Epithelial cell of umbilical artery (primary cell): ENCODE data around the gene RNF133. TPM values are rescaled to one million over a fixed set of nuclear protein-coding genes. Genes with fewer than 3 reads are reported as not detected.

Source experiments
- total RNA-seq: library from RNA; depleted of rRNA; stranded (reverse); fragments of >200 nt; gene quantifications from 2 replicates; pipeline ENCODE4 v1.2.3, GENCODE V29; 2014

Gene RNF133, protein sequence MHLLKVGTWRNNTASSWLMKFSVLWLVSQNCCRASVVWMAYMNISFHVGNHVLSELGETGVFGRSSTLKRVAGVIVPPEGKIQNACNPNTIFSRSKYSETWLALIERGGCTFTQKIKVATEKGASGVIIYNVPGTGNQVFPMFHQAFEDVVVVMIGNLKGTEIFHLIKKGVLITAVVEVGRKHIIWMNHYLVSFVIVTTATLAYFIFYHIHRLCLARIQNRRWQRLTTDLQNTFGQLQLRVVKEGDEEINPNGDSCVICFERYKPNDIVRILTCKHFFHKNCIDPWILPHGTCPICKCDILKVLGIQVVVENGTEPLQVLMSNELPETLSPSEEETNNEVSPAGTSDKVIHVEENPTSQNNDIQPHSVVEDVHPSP
- total RNA-seq: 0.32 and 1.1 TPM in 2 replicates

DNA sequence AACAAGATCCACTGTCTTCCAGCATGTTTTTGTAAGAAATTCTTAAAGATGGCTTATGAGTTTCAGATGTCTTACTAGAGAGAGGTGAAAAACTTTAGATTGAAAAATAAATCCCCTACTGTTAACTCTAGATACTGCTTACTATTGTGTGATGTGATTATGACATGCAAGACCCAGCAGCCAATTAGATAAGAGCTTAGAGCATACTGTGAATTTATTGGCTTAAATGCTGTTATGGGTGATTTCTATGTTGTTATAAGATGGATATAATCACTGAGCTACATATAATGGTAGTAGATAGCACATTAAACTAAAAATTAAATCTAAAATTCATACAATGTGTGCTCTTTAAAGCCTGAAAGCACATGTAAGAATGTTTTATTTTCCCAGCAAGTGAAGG, at the start of gene RNF133:
TSS of gene RNF133 (minus strand) at position 101 of the 400 bp plus-strand sequence. CDS start 199 bp downstream, outside the sequence.

DNA sequence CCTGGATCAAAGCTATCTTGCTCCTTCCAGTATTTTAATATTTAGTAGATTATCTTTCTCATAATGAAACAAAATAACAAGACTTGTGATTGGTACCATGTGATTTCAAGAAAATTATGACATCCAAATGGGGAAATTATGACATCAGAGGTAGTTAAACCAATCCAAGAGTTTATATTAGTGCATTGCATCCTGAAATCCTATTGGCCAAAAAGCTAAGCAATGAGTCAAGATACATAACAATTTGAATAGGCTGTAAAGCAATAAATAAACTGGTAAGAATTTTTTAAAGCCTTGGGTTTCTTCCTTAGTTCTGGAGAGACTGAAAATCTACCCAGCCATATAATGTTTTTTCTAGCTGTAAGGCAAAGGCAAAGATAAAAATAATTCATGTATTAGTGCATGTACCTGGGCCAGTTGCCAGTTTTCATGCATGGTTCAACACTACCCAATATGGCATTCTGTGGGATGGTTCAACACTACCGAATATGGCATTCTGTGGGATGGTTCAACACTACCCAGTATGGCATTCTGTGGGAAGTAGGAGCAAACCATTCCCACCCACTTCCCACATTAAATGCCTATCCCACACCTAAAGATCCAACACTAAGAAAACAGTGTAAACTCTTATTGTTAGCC, 4.1 kb upstream of the RNF133 start, which contains the start of gene RNF148:
TSS of gene RNF148 (minus strand) at position 51 of the 639 bp plus-strand sequence. CDS start 172 bp downstream, outside the sequence.

Other genes starting within 250 kb of the RNF133 start
- gene RNF148, start 3.8 kb upstream of the RNF133 start, total RNA-seq: 0.32 and 1.1 TPM in 2 replicates
- gene CADPS2, start 187.3 kb upstream of the RNF133 start, total RNA-seq: 41.9 and 47.7 TPM in 2 replicates